T-cell (primary cell): ENCODE measurements around the gene MSANTD2. TPM values are rescaled to one million over a fixed set of nuclear protein-coding genes. Genes with fewer than 3 reads are reported as not detected.

Experiments used
- ATAC-seq, 4 experiments: fragments of 200-7000 bp in 3 of 4; fragments of 150-1000 bp in 1 of 4; cut with Tn5 transposase; replicated peaks in 1 of 4; 1 replicate in 3 of 4; 2 replicates in 1 of 4; pipeline ENCODE4 v1.10.0; 2021; ENCODE audit warnings: moderate library complexity in 3 of 4, mild to moderate bottlenecking in 2 of 4, moderate number of reproducible peaks in 1 of 4
- CTCF ChIA-PET, 2 donors: fragments of 300-600 bp; sonication (Branson Sonifier 250); formaldehyde crosslinking; loops; one replicate each; lab custom pipeline; 2022; ENCODE audit warnings: antibody characterized with exemption in 2 of 2; lab: Charles Lee
- POLR2A ChIA-PET, 2 donors: fragments of 300-600 bp; sonication (Branson Sonifier 250); formaldehyde crosslinking; loops; one replicate each; lab custom pipeline; 2022; ENCODE audit warnings: antibody characterized with exemption in 2 of 2; lab: Charles Lee
- DNase-seq, 35 experiments: peaks; one replicate each; pipeline versions ENCODE4 v3.0.0 to v3.0.0-alpha.2; 2013 to 2023
- H3K27ac ChIP-seq: one replicate; pipeline ENCODE4 v1.5.1; 2013; ENCODE audit warnings: low read length
- H3K27me3 ChIP-seq, 2 experiments: replicated peaks in 1 of 2; 1 replicate in 1 of 2; 2 replicates in 1 of 2; pipeline versions ENCODE4 v1.6.1 to v1.7.0; 2013; ENCODE audit warnings: low read length in 1 of 2, mixed read lengths in 1 of 2; ENCODE audit not compliant: control insufficient read depth in 2 of 2, insufficient read depth in 2 of 2; ENCODE audit errors: extremely low read depth in 1 of 2
- H3K36me3 ChIP-seq, 2 donors: 1 replicate in 1 of 2; 2 replicates in 1 of 2; pipeline versions ENCODE4 v1.6.1 to v1.7.0; 2013; ENCODE audit warnings: low read length in 1 of 2; ENCODE audit not compliant: control insufficient read depth in 2 of 2, insufficient read depth in 1 of 2; ENCODE audit errors: extremely low read depth in 1 of 2
- H3K4me1 ChIP-seq, 2 experiments: 1 replicate in 1 of 2; 2 replicates in 1 of 2; pipeline versions ENCODE4 v1.6.1 to v1.7.0; 2013; ENCODE audit warnings: low read length in 2 of 2, mixed read lengths in 1 of 2; ENCODE audit not compliant: insufficient read depth in 2 of 2, control insufficient read depth in 1 of 2; ENCODE audit errors: extremely low read depth in 1 of 2
- H3K4me3 ChIP-seq, 2 donors: 1 replicate in 1 of 2; 2 replicates in 1 of 2; pipeline versions ENCODE4 v1.5.1 to v1.7.0; 2013; ENCODE audit warnings: mild to moderate bottlenecking in 2 of 2, low read length in 1 of 2, moderate library complexity in 1 of 2; ENCODE audit not compliant: control insufficient read depth in 1 of 2; ENCODE audit errors: extremely low read depth in 1 of 2
- H3K9me3 ChIP-seq: 2 replicates; pipeline ENCODE4 v1.7.0; 2013
- H3K27ac Mint-ChIP-seq, 2 donors: one replicate each; pipeline ENCODE4 v1.8.0; 2020 to 2021; ENCODE audit warnings: mild to moderate bottlenecking in 2 of 2, mixed read lengths in 2 of 2
- H3K27me3 Mint-ChIP-seq, 2 donors: one replicate each; pipeline ENCODE4 v1.8.0; 2021 to 2022; ENCODE audit warnings: mixed read lengths in 2 of 2
- H3K36me3 Mint-ChIP-seq: one replicate; pipeline ENCODE4 v1.8.0; 2021; ENCODE audit warnings: mixed read lengths
- H3K4me1 Mint-ChIP-seq, 3 donors: one replicate each; pipeline ENCODE4 v1.8.0; 2020 to 2022; ENCODE audit warnings: mixed read lengths in 3 of 3, mild to moderate bottlenecking in 1 of 3
- H3K4me3 Mint-ChIP-seq, 3 donors: one replicate each; pipeline ENCODE4 v1.8.0; 2020 to 2022; ENCODE audit warnings: mild to moderate bottlenecking in 3 of 3, mixed read lengths in 3 of 3, moderate library complexity in 3 of 3
- H3K9me3 Mint-ChIP-seq, 3 donors: one replicate each; pipeline ENCODE4 v1.8.0; 2020 to 2022; ENCODE audit warnings: mixed read lengths in 3 of 3
- WGBS: methylation state at CpG from one replicate; pipeline ENCODE4 v1.1.5; 2013; ENCODE audit warnings: missing lambda C conversion rate; ENCODE audit not compliant: insufficient coverage; 5-methylcytosine and 5-hydroxymethylcytosine counted together
- total RNA-seq, 35 experiments: library from RNA in 6 of 35; stranded (reverse) in 6 of 35; fragments of 120-200 nt in 1 of 35; gene quantifications; one replicate each; pipeline versions ENCODE4 v1.2.1 to v1.2.4 and lab custom pipeline; 2013 to 2026

Gene MSANTD2
- total RNA-seq, 5 donors from 2014 or later (not counting 1 experiment from before 2014, with no cell fraction given): 10.1 to 25.2 (median 19.9) TPM

DNA sequence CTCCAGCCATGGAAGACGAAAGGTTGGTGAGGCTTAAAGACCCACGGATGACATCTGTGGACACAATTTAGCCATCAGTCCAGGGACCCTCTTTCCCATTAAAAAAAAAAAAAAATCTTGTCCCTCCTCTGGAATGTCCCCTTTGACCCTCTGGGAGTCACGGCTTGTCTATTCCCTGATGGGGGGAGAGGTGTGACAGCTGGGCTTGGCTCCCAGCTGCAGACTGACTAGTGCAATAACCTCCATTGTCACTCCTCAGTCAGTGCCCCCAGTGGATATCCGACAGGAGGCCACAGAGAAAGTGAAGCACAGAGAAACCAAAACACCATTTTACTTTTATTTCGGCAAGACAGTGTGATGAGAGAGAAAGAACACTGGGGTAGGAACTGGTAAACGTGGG, 45.5 kb downstream of the MSANTD2 start:
- DNase-seq: no peak
- POLR2A ChIA-PET: no interaction called here
- H3K27me3 Mint-ChIP-seq: peaks cover 21 to 43% of the 10 kb centered on the region in 2 donors
- H3K36me3 Mint-ChIP-seq: no peaks in the 10 kb centered on the region
- 75% methylated on average over 2 of the region's 6 CpGs for WGBS
- Histone ChIP-seq H3K9me3 (no peaks in the 10 kb centered on the region), H3K27ac (no peak overlapping the region), H3K36me3 (no peaks in the 10 kb centered on the region), H3K4me3 (no peak overlapping the region), H3K27me3 (peaks cover 0 to 67% of the 10 kb centered on the region in 2 experiments), H3K4me1 (peaks cover 12 to 25% of the 10 kb centered on the region in 2 experiments)
- no peak overlapping the region for H3K4me3 Mint-ChIP-seq
- peak overlapping the region in 1 of 2 donors; percentile 25 for H3K27ac Mint-ChIP-seq
- CTCF ChIA-PET: interaction anchor here in 1 of 2 donors (1.0 to 1.2 kb wide), 2 partner anchors 8 kb away, joined by 3 to 11 read pairs; no protein-coding TSS in a partner anchor
- peaks cover 11 to 39% (median 12%) of the 10 kb centered on the region in 3 donors for H3K4me1 Mint-ChIP-seq
- no peaks in the 10 kb centered on the region for H3K9me3 Mint-ChIP-seq
- no peak for ATAC-seq

DNA sequence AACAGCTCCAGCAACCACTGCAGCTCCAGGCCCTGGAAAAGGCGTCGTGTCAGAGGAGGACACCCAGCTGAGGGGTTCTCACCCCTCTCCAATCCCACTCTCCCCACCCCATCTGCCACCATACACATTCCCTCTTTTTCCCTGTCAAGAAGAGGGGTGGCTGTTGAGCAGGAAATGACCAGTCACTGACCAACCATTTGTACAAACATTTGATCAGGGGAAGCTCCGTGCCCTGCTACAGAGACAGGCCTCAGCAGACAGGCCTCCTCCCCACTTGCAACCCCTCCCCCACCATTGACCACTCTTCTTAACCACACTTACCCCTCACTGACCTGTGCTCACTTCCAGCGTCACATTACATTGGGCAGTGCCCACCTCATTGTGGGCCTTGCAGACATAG, 45.9 kb downstream of the MSANTD2 start:
- no peaks in the 10 kb centered on the region for H3K9me3 ChIP-seq
- no peaks in the 10 kb centered on the region for H3K36me3 ChIP-seq
- no peak overlapping the region for H3K27ac ChIP-seq
- H3K27me3 ChIP-seq: peaks cover 0 to 63% of the 10 kb centered on the region in 2 experiments
- 86% methylated on average over 1 of the region's 4 CpGs for WGBS
- no peak for DNase-seq
- peaks cover 8 to 21% of the 10 kb centered on the region in 2 experiments for H3K4me1 ChIP-seq
- Mint-ChIP-seq H3K27me3 (peaks cover 21 to 43% of the 10 kb centered on the region in 2 donors), H3K4me3 (no peak overlapping the region), H3K9me3 (no peaks in the 10 kb centered on the region), H3K27ac (peak overlapping the region in 1 of 2 donors; percentile 25), H3K36me3 (no peaks in the 10 kb centered on the region), H3K4me1 (peaks cover 10 to 37% (median 10%) of the 10 kb centered on the region in 3 donors)
- H3K4me3 ChIP-seq: no peak overlapping the region
- no peak for ATAC-seq
- POLR2A ChIA-PET: no interaction called here
- CTCF ChIA-PET: interaction anchor here (0.6 to 1.0 kb wide), 2 partner anchors 8 to 105 kb away, joined by 3 read pairs; no protein-coding TSS in a partner anchor

DNA sequence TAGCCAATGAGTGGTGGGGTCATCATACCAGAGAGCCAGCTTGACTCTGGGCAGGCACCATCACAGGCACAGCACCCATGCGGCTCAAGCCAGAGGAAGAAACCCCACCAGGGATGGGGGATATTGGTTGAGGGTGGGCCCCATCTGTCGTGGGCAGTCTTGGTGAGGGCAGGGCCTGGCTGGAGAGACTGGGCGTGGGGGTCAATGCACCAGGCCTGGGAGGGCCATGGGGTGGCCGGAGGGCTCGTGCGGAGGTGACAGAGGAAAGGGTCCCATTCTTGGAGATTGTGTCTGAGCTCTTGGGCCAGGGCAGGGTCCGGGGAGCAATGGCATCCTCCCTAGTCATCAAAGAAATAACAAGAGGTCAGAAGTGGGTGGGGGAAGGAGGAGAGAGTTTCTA, 46.6 kb downstream of the MSANTD2 start:
- DNase-seq (no peak), ATAC-seq (no peak)
- Histone ChIP-seq H3K27ac (no peak overlapping the region), H3K4me1 (peaks cover 2 to 14% of the 10 kb centered on the region in 2 experiments), H3K4me3 (no peak overlapping the region), H3K9me3 (no peaks in the 10 kb centered on the region), H3K27me3 (peaks cover 0 to 56% of the 10 kb centered on the region in 2 experiments), H3K36me3 (no peaks in the 10 kb centered on the region)
- H3K36me3 Mint-ChIP-seq: no peaks in the 10 kb centered on the region
- H3K4me1 Mint-ChIP-seq: peaks cover 7 to 38% (median 7%) of the 10 kb centered on the region in 3 donors
- ChIA-PET CTCF (interaction anchor here in 1 of 2 donors (0.5 kb wide), 1 partner anchor 1516 kb away, joined by 5 read pairs; no protein-coding TSS in a partner anchor), POLR2A (no interaction called here)
- no peaks in the 10 kb centered on the region for H3K9me3 Mint-ChIP-seq
- H3K27me3 Mint-ChIP-seq: peaks cover 21 to 37% of the 10 kb centered on the region in 2 donors
- WGBS: 92% methylated on average over 6 of the region's 7 CpGs
- H3K27ac Mint-ChIP-seq: no peak overlapping the region
- H3K4me3 Mint-ChIP-seq: no peak overlapping the region

DNA sequence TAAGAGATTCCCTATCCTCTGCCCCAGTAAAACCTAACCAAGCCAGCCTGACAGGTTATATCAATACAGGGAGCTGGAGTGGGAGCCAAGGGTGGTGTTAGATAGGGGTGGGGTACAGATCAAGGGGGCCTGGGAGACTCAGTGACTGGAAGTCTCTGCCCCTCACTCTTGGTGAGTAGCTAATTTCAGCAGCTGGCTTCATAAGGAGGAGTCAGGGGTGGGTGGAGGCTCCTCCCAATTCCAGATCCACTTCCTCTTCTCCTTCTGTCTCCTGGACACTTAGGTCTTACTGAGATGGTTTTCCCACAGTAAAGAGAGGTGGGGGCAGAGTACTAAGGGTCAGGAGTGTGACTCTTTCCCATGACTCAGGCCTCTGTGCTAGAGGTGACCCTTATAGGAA, 47.0 kb downstream of the MSANTD2 start:
- no peak overlapping the region for H3K27ac ChIP-seq
- Mint-ChIP-seq H3K36me3 (no peaks in the 10 kb centered on the region), H3K27ac (no peak overlapping the region), H3K4me1 (peaks cover 3 to 35% (median 4%) of the 10 kb centered on the region in 3 donors), H3K9me3 (no peaks in the 10 kb centered on the region), H3K4me3 (no peak overlapping the region), H3K27me3 (peaks cover 17 to 33% of the 10 kb centered on the region in 2 donors)
- H3K4me3 ChIP-seq: no peak overlapping the region
- H3K4me1 ChIP-seq: peaks cover 0 to 13% of the 10 kb centered on the region in 2 experiments
- no peaks in the 10 kb centered on the region for H3K9me3 ChIP-seq
- ChIA-PET CTCF (interaction anchor here (0.5 to 1.1 kb wide), 4 partner anchors 9 to 1516 kb away, joined by 3 to 5 read pairs (median 4); no protein-coding TSS in a partner anchor), POLR2A (no interaction called here)
- peaks cover 0 to 52% of the 10 kb centered on the region in 2 experiments for H3K27me3 ChIP-seq
- ATAC-seq (no peak), DNase-seq (no peak)
- H3K36me3 ChIP-seq: no peaks in the 10 kb centered on the region

DNA sequence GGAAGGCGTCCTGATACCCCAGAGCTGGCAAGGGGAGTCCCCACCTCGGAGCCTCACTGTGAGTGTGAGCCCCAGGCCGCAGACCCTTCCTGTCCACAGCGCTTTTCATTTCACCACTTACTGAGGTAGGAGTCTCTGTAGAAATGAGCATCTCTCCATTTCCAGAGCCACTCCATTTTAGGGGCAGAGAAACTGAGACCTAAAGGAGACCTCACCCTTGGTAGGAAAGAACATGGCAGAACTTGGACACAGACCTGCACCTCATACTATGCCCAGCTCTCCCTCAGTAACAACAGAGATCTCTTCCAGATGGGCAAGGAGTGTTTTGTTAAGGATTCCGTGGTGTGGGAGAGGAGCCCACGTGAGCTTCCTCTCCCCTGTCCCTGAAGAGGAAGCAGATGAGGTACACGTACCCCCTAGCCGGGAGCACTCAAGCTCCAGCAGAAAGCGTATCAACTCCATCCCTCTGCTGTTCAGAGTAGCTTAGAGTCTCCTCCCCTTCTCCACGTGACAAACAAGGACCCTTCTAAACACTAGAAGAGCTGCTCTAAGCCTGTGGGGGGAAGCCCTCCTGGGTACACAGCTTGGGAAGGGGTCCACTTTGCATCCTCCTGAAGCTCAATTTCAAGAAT, 47.6 kb downstream of the MSANTD2 start:
- Mint-ChIP-seq H3K36me3 (no peaks in the 10 kb centered on the region), H3K27ac (peak overlapping the region; percentile 55 to 74), H3K4me3 (peak overlapping the region; percentile 17 to 61 (median 55)), H3K9me3 (no peaks in the 10 kb centered on the region), H3K4me1 (peaks cover under 1 to 30% (median 3%) of the 10 kb centered on the region in 3 donors), H3K27me3 (peaks cover 15 to 27% of the 10 kb centered on the region in 2 donors)
- 41% methylated on average over 5 of the region's 10 CpGs for WGBS
- CTCF ChIA-PET: interaction anchor here (0.5 to 1.1 kb wide), 8 partner anchors 9 to 631 kb away, joined by 3 to 5 read pairs (median 3); partner anchors contain the start of gene NRGN (in 1 of the 2)
- no peaks in the 10 kb centered on the region for H3K36me3 ChIP-seq
- H3K27me3 ChIP-seq: peaks cover 0 to 46% of the 10 kb centered on the region in 2 experiments
- H3K4me1 ChIP-seq: peaks cover 0 to 10% of the 10 kb centered on the region in 2 experiments
- no peak overlapping the region for H3K27ac ChIP-seq
- POLR2A ChIA-PET: no interaction called here
- no peak for DNase-seq
- no peaks in the 10 kb centered on the region for H3K9me3 ChIP-seq
- peak overlapping the region in 1 of 2 donors; percentile 34 for H3K4me3 ChIP-seq
- no peak for ATAC-seq

GRCh38 chr11:124751741-124752470, 48.3 kb downstream of the MSANTD2 start, which contains the start of gene VSIG2:
TSS of gene VSIG2 (minus strand) at chr11:124752255. CDS start at chr11:124752137, 118 bp downstream.
- H3K36me3 Mint-ChIP-seq: no peaks in the 10 kb centered on the region
- POLR2A ChIA-PET: no interaction called here
- H3K4me1 ChIP-seq: peaks cover 0 to 16% of the 10 kb centered on the region in 2 experiments
- ATAC-seq: peak in 1 of 4 experiments; percentile 19
- H3K27me3 Mint-ChIP-seq: peaks cover 10 to 20% of the 10 kb centered on the region in 2 donors
- H3K9me3 ChIP-seq: no peaks in the 10 kb centered on the region
- CTCF ChIA-PET: interaction anchor here (0.5 to 1.1 kb wide), 6 partner anchors 10 to 85 kb away, joined by 3 to 5 read pairs (median 3); partner anchors contain the start of gene NRGN (in 1 of the 2)
- peak within 1 kb of the TSS; percentile 23 for H3K27ac ChIP-seq
- H3K27me3 ChIP-seq: peaks cover 0 to 39% of the 10 kb centered on the region in 2 experiments
- H3K9me3 Mint-ChIP-seq: no peaks in the 10 kb centered on the region
- H3K4me3 Mint-ChIP-seq: peak within 1 kb of the TSS; percentile 17 to 61 (median 55)
- H3K4me3 ChIP-seq: peak within 1 kb of the TSS in 1 of 2 donors; percentile 34
- WGBS: 79% methylated on average over 30 of the region's 42 CpGs
- H3K36me3 ChIP-seq: no peaks in the 10 kb centered on the region
- H3K27ac Mint-ChIP-seq: peak within 1 kb of the TSS; percentile 55 to 74
- H3K4me1 Mint-ChIP-seq: peaks cover 6 to 31% (median 7%) of the 10 kb centered on the region in 3 donors
- DNase-seq: no peak
